Esophagus squamous epithelium (tissue), 5 donors: ENCODE results near the gene PTMA. TPM values are rescaled to one million over a fixed set of nuclear protein-coding genes. Genes with fewer than 3 reads are reported as not detected.

Source experiments
- DNase-seq: peaks from one replicate; lab custom pipeline; 2025; lab: John Stamatoyannopoulos, UW
- H3K27ac ChIP-seq, 4 donors: fragments of 200-600 bp; sonication (generic); one replicate each; pipeline ENCODE4 v1.5.1; 2016 to 2019; ENCODE audit warnings: mild to moderate bottlenecking in 1 of 4
- H3K27me3 ChIP-seq, 4 donors: fragments of 200-600 bp; sonication (generic); 1 replicate in 3 of 4; 2 replicates in 1 of 4; pipeline versions ENCODE4 v1.5.1 to v1.6.0; 2017 to 2021; ENCODE audit warnings: antibody characterized with exemption in 1 of 4
- H3K36me3 ChIP-seq, 3 donors: fragments of 200-600 bp; sonication (generic); one replicate each; pipeline ENCODE4 v1.5.1; 2016 to 2019
- H3K4me1 ChIP-seq, 3 donors: fragments of 200-600 bp; sonication (generic); one replicate each; pipeline ENCODE4 v1.5.1; 2017 to 2019
- H3K4me3 ChIP-seq, 4 donors: fragments of 200-600 bp; sonication (generic); 1 replicate in 3 of 4; 2 replicates in 1 of 4; pipeline ENCODE4 v1.5.1; 2016 to 2019; ENCODE audit warnings: mild to moderate bottlenecking in 2 of 4, moderate library complexity in 1 of 4
- H3K9me3 ChIP-seq, 3 donors: fragments of 200-600 bp; sonication (generic); one replicate each; pipeline ENCODE4 v1.5.1; 2016 to 2019
- CTCF ChIP-seq, 6 experiments: fragments of 450-650 bp in 4 of 6; fragments of 200-600 bp in 2 of 6; sonication (generic) in 2 of 6; IDR thresholded peaks; one replicate each; pipeline ENCODE4 v1.5.1; 2016 to 2019; ENCODE audit warnings: antibody characterized with exemption in 6 of 6, mild to moderate bottlenecking in 4 of 6, moderate library complexity in 4 of 6
- POLR2A ChIP-seq, 4 donors: fragments of 450-650 bp; IDR thresholded peaks; one replicate each; pipeline ENCODE4 v1.6.1; 2017; ENCODE audit warnings: antibody characterized with exemption in 4 of 4, mild to moderate bottlenecking in 4 of 4, moderate library complexity in 3 of 4
- WGBS, 2 donors: methylation state at CpG; one replicate each; pipeline ENCODE4 v1.1.5; 2018; 5-methylcytosine and 5-hydroxymethylcytosine counted together
- intact Hi-C: fragments of 100-400 bp; cut with DNase I; formaldehyde crosslinking; loops from one replicate; pipeline ENCODE4 v1.15.0; 2022
- total RNA-seq, 4 donors: library from RNA; depleted of rRNA; stranded (reverse); fragments of >200 nt; gene quantifications; one replicate each; pipeline ENCODE4 v1.1.0, GENCODE V29; 2016
- donor health status: DM: yes; HTN: yes; CAD: no.

PTMA gene
- total RNA-seq, 4 donors from 2014 or later: 670 to 1,121 (median 903) TPM

GRCh38 chr2:231699006-231699405 lies 9.3 kb upstream of the PTMA start:
- Histone ChIP-seq H3K4me1 (peaks cover 12 to 52% (median 17%) of the 10 kb centered on the region in 3 donors), H3K36me3 (no peaks in the 10 kb centered on the region), H3K27ac (no peak overlapping the region), H3K27me3 (no peaks in the 10 kb centered on the region), H3K4me3 (no peak overlapping the region), H3K9me3 (no peaks in the 10 kb centered on the region)
- WGBS, 2 donors: 65 to 81% methylated on average over 7 to 8 of the region's 9 CpGs
- TF ChIP-seq CTCF (IDR thresholded peaks at IDR 0.05): no peak
- TF ChIP-seq POLR2A (IDR thresholded peaks at IDR 0.05): no peak
- intact Hi-C loops: no loop called here
- no peak for DNase-seq

GRCh38 chr2:231701456-231702373 lies 6.6 kb upstream of the PTMA start:
- Histone ChIP-seq H3K27me3 (no peaks in the 10 kb centered on the region), H3K4me1 (peaks cover 21 to 60% (median 28%) of the 10 kb centered on the region in 3 donors), H3K9me3 (no peaks in the 10 kb centered on the region), H3K36me3 (no peaks in the 10 kb centered on the region), H3K27ac (peak overlapping the region; percentile 72 to 84 (median 81)), H3K4me3 (peak overlapping the region in 1 of 4 donors; percentile 3)
- WGBS, 2 donors: 38 to 59% methylated on average over 11 of the region's 22 CpGs
- no peak for TF ChIP-seq CTCF (IDR thresholded peaks at IDR 0.05)
- no peak for TF ChIP-seq POLR2A (IDR thresholded peaks at IDR 0.05)
- intact Hi-C loops: no loop called here
- DNase-seq: no peak

DNA sequence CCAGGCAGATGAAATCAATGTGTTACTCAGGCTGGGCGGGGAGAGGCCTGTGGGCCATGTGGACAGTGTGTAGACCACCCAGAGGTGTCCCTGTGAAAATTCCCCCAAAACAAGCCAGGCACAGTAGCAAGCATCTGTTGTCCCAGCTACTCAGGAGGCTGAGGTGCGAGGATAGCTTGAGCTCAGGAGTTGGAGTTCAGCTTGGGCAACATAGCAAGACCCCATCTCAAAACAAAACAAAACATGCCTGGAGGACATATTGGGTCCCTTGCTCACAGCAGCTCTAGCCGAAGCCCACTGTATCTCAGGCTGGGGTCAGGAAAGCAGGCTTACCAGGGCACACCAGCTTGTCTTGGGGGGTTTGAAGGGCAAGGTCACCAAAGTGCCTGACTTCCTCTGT lies 4.3 kb upstream of the PTMA start:
- no peaks in the 10 kb centered on the region for H3K27me3 ChIP-seq
- H3K9me3 ChIP-seq: no peaks in the 10 kb centered on the region
- H3K27ac ChIP-seq: peak overlapping the region in 1 of 4 donors; percentile 5
- no peaks in the 10 kb centered on the region for H3K36me3 ChIP-seq
- no peak for DNase-seq
- TF ChIP-seq POLR2A (IDR thresholded peaks at IDR 0.05) (no peak), CTCF (IDR thresholded peaks at IDR 0.05) (no peak)
- H3K4me3 ChIP-seq: no peak overlapping the region
- peaks cover 21 to 58% (median 28%) of the 10 kb centered on the region in 3 donors for H3K4me1 ChIP-seq
- intact Hi-C loops: no loop called here
- 94 to 100% methylated on average over 2 to 3 of the region's 3 CpGs for WGBS, 2 donors

GRCh38 chr2:231706731-231707624 lies 1.3 kb upstream of the PTMA start:
- DNase-seq: peak; percentile 76
- Histone ChIP-seq H3K4me1 (peaks cover 20 to 63% (median 25%) of the 10 kb centered on the region in 3 donors), H3K36me3 (peaks cover under 1 to 8% (median 2%) of the 10 kb centered on the region in 3 donors), H3K4me3 (peak overlapping the region; percentile 59 to 95 (median 92)), H3K27ac (peak overlapping the region; percentile 94 to 100 (median 99)), H3K9me3 (no peaks in the 10 kb centered on the region), H3K27me3 (no peaks in the 10 kb centered on the region)
- TF ChIP-seq POLR2A (IDR thresholded peaks at IDR 0.05): peak in 2 of 4 donors; percentile 74 to 90
- peak; percentile 73 to 93 (median 88) for TF ChIP-seq CTCF (IDR thresholded peaks at IDR 0.05)
- WGBS, 2 donors: 0% methylated on average over 35 to 40 of the region's 66 CpGs
- intact Hi-C loops: no loop called here
